ENCODE results near the gene SRSF8.

SRSF8 gene

DNA sequence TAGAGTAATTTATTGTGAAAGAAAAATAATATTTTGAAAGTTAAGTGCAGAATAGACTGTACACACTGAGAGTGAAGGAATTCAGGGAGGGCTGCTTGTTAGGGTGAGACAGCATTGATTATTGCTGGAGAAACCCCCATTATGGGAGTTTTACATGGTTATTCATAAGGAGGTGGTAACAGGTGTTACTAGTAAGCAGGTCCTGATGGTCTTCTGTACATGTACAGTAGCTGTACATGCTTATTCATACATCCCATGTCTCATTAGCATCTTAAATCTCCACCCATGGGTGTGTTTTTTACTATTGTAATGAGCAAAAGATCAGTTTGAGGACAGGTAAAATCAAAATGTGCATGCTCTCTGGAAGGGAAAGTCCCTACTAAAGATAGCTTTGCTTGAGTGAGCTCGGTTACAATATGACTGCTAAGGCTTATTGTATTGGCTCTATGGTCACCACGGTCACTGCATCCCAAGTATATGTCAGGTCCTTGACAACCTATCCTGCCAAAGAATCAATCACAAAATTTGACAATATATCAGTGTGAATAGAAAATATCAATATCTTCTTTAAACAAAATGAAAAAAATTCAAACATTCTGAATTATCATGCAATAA, 11.3 kb upstream of the SRSF8 start:
- no peak overlapping the region for H3K4me3 ChIP-seq (ENCODE audit: low read length)
- TF ChIP-seq ZNF274 (IDR thresholded peaks at IDR 0.05; ENCODE audit: low read depth, low read length) = no peak

DNA sequence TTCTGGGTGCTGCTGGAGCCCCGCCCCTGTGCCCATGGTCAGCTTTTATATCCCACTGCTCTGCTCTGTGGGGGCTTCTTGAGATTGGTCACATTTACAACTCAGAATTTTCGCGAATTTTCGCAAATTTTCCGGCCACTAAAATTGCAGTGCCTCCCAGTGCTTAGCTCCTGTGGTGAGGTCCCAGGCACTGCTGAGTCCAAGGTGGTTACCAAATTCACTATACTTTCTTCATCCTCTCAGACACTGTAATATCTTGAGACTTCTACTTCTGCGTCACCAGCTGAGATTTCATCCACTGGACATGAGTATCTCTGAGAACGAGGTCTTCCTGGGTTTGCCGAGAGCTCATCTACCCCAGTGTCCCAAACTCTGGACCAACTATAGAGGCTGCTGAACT, 8.8 kb upstream of the SRSF8 start:
- H3K4me3 ChIP-seq (ENCODE audit: low read length) = no peak overlapping the region
- no peak for TF ChIP-seq ZNF274 (IDR thresholded peaks at IDR 0.05; ENCODE audit: low read depth, low read length)

GRCh38 chr11:95058621-95059020, 8.1 kb upstream of the SRSF8 start:
- no peak for TF ChIP-seq ZNF274 (IDR thresholded peaks at IDR 0.05; ENCODE audit: low read depth, low read length)
- H3K4me3 ChIP-seq (ENCODE audit: low read length) = no peak overlapping the region

DNA sequence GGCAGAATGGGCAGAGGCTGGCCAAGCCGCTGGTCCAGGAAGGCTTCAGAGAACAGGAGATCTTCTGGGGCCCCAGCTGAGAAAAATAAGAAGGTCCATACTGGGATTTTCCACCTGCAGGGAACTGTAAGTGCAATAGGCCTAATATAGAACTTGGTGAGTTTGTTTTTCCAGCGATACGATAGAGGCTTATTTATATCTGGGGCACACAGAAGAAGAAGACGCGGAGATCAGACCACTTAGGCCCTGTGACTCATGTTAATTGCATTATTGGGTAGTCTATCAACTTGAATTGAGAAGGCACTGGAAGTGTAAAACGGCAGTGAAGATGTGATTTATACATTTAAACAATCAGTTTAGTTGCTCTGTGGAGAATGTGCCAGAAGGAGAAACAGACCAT, 7.7 kb upstream of the SRSF8 start:
- TF ChIP-seq ZNF274 (IDR thresholded peaks at IDR 0.05; ENCODE audit: low read depth, low read length) = no peak

DNA sequence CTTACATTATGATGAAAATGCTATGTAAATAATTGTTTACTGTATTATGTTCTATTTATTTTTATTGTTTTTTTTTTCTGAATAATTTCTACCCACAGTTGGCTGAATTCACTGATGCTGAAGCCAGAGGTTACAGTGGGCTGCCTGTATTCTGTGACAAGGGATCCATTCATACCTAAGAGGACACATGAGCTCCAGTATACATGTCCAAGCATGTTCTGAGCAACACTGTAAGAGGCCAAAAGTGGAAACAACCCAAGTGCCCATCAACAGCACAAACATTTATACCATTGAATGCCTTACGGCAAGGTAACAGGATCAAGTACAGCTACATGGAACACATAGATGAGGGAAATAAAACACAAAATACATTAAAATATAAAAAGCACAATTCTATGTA, 1.4 kb upstream of the SRSF8 start:
- H3K4me3 ChIP-seq (ENCODE audit: low read length) = no peak overlapping the region
- TF ChIP-seq ZNF274 (IDR thresholded peaks at IDR 0.05; ENCODE audit: low read depth, low read length) = no peak

More for the DNA sequence above, 7.7 kb upstream of the SRSF8 start:
- H3K4me3 ChIP-seq (ENCODE audit: low read length) = no peak overlapping the region

DNA sequence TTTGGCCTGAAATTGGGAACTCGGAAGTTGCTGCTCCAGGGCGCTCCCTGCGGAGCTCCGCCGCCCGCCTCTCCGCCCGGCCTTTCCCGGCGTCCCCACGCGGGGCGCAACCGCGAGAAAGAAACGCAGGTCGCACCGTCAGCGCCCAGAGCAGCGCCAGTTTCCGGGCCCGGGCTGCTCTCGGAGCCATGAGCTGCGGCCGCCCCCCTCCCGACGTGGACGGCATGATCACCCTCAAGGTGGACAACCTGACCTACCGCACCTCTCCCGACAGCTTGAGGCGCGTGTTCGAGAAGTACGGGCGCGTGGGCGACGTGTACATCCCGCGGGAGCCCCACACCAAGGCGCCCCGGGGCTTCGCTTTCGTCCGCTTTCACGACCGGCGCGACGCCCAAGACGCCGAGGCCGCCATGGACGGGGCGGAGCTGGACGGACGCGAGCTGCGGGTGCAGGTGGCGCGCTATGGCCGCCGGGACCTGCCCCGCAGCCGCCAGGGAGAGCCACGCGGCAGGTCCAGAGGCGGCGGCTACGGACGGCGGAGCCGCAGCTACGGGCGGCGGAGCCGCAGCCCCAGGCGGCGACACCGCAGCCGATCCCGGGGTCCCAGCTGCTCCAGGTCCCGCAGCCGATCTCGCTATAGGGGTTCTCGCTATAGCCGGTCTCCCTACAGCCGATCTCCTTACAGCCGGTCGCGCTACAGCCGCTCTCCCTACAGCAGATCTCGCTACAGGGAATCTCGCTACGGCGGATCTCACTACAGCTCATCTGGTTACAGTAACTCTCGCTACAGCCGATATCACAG, 521 bp downstream of the SRSF8 start:
- H3K4me3 ChIP-seq (ENCODE audit: low read length) = peak overlapping the region; percentile 81
- TF ChIP-seq ZNF274 (IDR thresholded peaks at IDR 0.05; ENCODE audit: low read depth, low read length) = no peak

- TF ChIP-seq ZNF274 (IDR thresholded peaks at IDR 0.05; ENCODE audit: low read depth, low read length) = no peak
These were observed 1.1 kb downstream of the SRSF8 start for GRCh38 chr11:95067841-95068219.

GRCh38 chr11:95068549-95068948, 1.8 kb downstream of the SRSF8 start:
- no peak for TF ChIP-seq ZNF274 (IDR thresholded peaks at IDR 0.05; ENCODE audit: low read depth, low read length)
- peak overlapping the region; percentile 81 for H3K4me3 ChIP-seq (ENCODE audit: low read length)

More at GRCh38 chr11:95067841-95068219, 1.1 kb downstream of the SRSF8 start:
- H3K4me3 ChIP-seq (ENCODE audit: low read length) = peak overlapping the region; percentile 81

DNA sequence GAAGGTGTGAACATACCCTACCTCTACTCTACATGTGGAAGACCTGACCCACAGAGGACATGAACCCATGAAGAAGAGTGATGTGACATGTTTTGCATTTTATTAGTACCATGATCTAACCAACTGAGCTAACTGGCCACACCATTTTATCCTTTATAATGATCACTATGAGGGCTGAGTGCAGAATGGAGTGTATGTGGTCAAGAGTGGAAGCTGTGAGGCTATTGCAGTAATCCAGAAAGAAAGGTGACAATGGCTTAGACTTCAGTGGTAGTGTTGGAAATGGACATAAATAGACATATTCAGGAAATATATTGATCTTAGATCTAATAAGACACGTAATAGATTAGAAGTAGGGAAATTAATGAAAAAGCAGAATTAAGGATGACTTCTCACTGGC, 3.8 kb downstream of the SRSF8 start:
- H3K4me3 ChIP-seq (ENCODE audit: low read length) = no peak overlapping the region
- TF ChIP-seq ZNF274 (IDR thresholded peaks at IDR 0.05; ENCODE audit: low read depth, low read length) = no peak

DNA sequence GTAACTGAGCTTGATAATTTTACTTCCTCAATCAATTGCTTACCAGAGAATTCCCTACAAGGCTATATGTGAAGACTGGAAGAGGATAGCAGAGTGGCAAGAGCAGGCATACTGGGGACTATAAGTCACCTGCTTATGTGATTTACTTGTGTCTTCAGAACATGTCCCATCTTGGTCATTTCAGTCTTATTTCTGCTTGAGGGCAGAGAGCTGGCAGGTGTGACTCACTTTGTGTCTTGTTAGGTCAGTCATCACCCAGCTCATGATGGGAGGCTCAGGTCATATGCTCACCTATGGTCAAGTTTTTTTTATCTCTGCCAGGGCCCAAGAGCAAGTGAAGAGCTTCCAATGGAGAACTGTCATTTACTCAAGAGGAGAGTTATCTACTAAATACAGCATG, 6.2 kb downstream of the SRSF8 start:
- no peak overlapping the region for H3K4me3 ChIP-seq (ENCODE audit: low read length)
- TF ChIP-seq ZNF274 (IDR thresholded peaks at IDR 0.05; ENCODE audit: low read depth, low read length) = no peak

- TF ChIP-seq ZNF274 (IDR thresholded peaks at IDR 0.05; ENCODE audit: low read depth, low read length) = no peak
- H3K4me3 ChIP-seq (ENCODE audit: low read length) = no peak overlapping the region
These were observed 8.3 kb downstream of the SRSF8 start for GRCh38 chr11:95074792-95075563.

- TF ChIP-seq ZNF274 (IDR thresholded peaks at IDR 0.05; ENCODE audit: low read depth, low read length) = no peak
- no peak overlapping the region for H3K4me3 ChIP-seq (ENCODE audit: low read length)
These were observed 9.7 kb downstream of the SRSF8 start for GRCh38 chr11:95076416-95076815.

- TF ChIP-seq ZNF274 (IDR thresholded peaks at IDR 0.05; ENCODE audit: low read depth, low read length) = no peak
These were observed 10.3 kb downstream of the SRSF8 start for GRCh38 chr11:95076981-95077380.

DNA sequence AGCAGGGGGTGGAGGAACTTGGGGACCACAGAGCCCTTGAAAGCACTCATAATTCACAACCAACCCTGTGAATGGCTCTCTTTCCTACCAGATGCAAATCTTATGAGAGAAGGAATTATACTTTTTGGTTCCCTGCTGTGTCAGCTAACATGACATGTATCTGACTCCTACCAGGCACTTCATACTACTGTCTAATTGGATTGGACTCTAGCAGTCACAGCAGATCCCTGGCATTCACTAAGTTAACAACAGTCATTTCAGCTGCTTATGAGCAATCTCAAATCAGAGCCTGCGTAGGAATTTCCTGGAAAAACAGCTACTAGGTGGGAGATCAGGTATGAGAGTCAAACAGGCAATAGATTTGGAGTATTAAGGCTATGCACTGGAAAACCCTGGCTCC, 11.8 kb downstream of the SRSF8 start:
- no peak for TF ChIP-seq ZNF274 (IDR thresholded peaks at IDR 0.05; ENCODE audit: low read depth, low read length)

More at GRCh38 chr11:95076981-95077380, 10.3 kb downstream of the SRSF8 start:
- no peak overlapping the region for H3K4me3 ChIP-seq (ENCODE audit: low read length)

DNA sequence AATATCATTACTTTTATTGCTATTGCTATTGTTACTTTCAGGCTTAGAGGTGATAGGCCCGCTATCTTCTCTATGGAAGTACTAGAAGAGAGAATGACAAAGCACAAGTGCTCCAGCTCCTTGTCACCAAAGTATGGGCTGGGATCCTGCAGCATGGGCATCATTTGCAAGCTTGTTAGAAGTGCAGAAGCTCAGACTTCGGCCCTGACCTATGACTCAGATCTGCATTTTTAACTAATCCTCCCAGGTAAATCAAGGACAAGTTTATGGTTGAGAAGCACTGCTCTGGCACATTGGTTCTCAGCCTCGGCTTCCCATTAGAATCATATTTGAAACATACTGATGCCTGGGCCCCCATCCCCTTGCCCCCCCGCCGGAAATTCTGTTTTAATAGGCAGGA, 14.3 kb downstream of the SRSF8 start:
- TF ChIP-seq ZNF274 (IDR thresholded peaks at IDR 0.05; ENCODE audit: low read depth, low read length) = no peak
- H3K4me3 ChIP-seq (ENCODE audit: low read length) = no peak overlapping the region

More for the DNA sequence above, 11.8 kb downstream of the SRSF8 start:
- no peak overlapping the region for H3K4me3 ChIP-seq (ENCODE audit: low read length)

All from GM08714 (cell line).